KMS-11 (cell line): Measurements from ENCODE around the gene CLEC9A.

Experiments used
- H2AFZ ChIP-seq: fragments of 200-600 bp; sonication (generic); 2 replicates; pipeline ENCODE4 v1.6.1; 2016; ENCODE audit warnings: antibody characterized with exemption, mixed run types, low read depth
- H3K27ac ChIP-seq: fragments of 200-600 bp; sonication (generic); 2 replicates; pipeline ENCODE4 v1.6.1; 2016; ENCODE audit warnings: mild to moderate bottlenecking, mixed run types
- H3K27me3 ChIP-seq: fragments of 200-600 bp; sonication (generic); 2 replicates; pipeline ENCODE4 v1.6.1; 2017; ENCODE audit warnings: mild to moderate bottlenecking, low read depth, mixed run types, moderate library complexity; ENCODE audit not compliant: insufficient read depth
- H3K36me3 ChIP-seq: fragments of 200-600 bp; sonication (generic); 2 replicates; pipeline ENCODE4 v1.6.1; 2017; ENCODE audit warnings: mild to moderate bottlenecking, mixed run types; ENCODE audit not compliant: insufficient read depth
- H3K4me1 ChIP-seq: fragments of 200-600 bp; sonication (generic); 2 replicates; pipeline ENCODE4 v1.6.1; 2016; ENCODE audit warnings: mild to moderate bottlenecking, low read depth, mixed run types; ENCODE audit not compliant: poor library complexity, severe bottlenecking
- H3K4me2 ChIP-seq: fragments of 200-600 bp; sonication (generic); 2 replicates; pipeline ENCODE4 v1.7.0; 2016; ENCODE audit warnings: mild to moderate bottlenecking, mixed run types
- H3K4me3 ChIP-seq: fragments of 200-600 bp; sonication (generic); IDR thresholded peaks from 2 replicates; pipeline ENCODE4 v1.6.1; 2017; ENCODE audit warnings: low read depth, low read length, mixed read lengths; ENCODE audit not compliant: insufficient read depth
- H3K79me2 ChIP-seq: fragments of 200-600 bp; sonication (generic); 2 replicates; pipeline ENCODE4 v1.6.1; 2016; ENCODE audit warnings: low read depth, mixed run types; ENCODE audit not compliant: insufficient read depth
- H3K9ac ChIP-seq: fragments of 200-600 bp; sonication (generic); 2 replicates; pipeline ENCODE4 v1.6.1; 2016; ENCODE audit warnings: mild to moderate bottlenecking, mixed run types
- H4K20me1 ChIP-seq: fragments of 200-600 bp; sonication (generic); 2 replicates; pipeline ENCODE4 v1.6.1; 2016; ENCODE audit warnings: mild to moderate bottlenecking, mixed run types; ENCODE audit not compliant: insufficient read depth
- TF ChIP-seq, protein P1 (sequence below): fragments of 200-600 bp; sonication (generic); conservative IDR thresholded peaks from 2 replicates; pipeline ENCODE4 v1.6.1; 2017; ENCODE audit warnings: low read depth, mild to moderate bottlenecking, antibody characterized with exemption, low read length, moderate library complexity, mixed read lengths

Gene CLEC9A

DNA sequence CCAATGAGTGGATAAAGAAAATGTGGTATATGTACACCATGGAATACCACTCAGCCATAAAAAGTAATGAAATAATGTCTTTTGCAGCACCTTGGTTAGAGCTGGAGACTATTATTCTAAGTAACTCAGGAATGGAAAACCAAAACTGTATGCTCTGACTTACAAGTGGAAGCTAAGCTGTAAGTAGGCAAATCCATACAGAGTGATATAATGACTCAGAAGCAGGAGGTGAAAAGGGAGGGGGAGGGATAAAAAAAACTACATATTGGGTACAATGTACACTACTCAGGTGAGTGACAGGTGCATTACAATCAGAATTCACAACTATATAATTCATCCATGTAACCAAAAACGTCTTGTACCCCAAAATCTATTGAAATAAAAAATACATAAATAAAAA, 83.4 kb downstream of the CLEC9A start:
- H3K4me1 ChIP-seq: peaks cover 5% of the 10 kb centered on the region
- no peaks in the 10 kb centered on the region for H3K27me3 ChIP-seq
- no peak overlapping the region for H3K4me3 ChIP-seq
- H3K4me2 ChIP-seq: no peak overlapping the region
- H2AFZ ChIP-seq: no peak overlapping the region
- TF ChIP-seq, protein P1, sequence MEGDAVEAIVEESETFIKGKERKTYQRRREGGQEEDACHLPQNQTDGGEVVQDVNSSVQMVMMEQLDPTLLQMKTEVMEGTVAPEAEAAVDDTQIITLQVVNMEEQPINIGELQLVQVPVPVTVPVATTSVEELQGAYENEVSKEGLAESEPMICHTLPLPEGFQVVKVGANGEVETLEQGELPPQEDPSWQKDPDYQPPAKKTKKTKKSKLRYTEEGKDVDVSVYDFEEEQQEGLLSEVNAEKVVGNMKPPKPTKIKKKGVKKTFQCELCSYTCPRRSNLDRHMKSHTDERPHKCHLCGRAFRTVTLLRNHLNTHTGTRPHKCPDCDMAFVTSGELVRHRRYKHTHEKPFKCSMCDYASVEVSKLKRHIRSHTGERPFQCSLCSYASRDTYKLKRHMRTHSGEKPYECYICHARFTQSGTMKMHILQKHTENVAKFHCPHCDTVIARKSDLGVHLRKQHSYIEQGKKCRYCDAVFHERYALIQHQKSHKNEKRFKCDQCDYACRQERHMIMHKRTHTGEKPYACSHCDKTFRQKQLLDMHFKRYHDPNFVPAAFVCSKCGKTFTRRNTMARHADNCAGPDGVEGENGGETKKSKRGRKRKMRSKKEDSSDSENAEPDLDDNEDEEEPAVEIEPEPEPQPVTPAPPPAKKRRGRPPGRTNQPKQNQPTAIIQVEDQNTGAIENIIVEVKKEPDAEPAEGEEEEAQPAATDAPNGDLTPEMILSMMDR: no peak
- H4K20me1 ChIP-seq: no peaks in the 10 kb centered on the region
- no peak overlapping the region for H3K9ac ChIP-seq
- no peak overlapping the region for H3K27ac ChIP-seq
- no peaks in the 10 kb centered on the region for H3K79me2 ChIP-seq
- no peaks in the 10 kb centered on the region for H3K36me3 ChIP-seq

DNA sequence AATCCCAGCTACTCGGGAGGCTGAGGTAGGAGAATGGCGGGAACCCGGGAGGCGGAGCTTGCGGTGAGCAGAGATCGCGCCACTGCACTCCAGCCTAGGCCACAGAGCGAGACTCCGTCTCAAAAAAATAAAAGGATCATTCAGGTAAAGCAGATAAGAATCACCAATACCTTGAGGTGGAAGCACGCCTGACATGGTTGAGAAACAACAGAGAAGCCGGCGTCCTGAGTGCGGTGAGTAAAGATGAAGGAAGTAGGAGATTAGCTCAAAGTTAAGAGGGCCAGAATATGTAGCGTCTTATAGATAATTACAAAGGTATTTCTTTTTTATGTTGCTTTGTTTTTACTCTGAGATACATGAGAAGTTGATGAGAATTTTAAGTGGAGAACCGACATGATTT, 84.8 kb downstream of the CLEC9A start:
- no peak overlapping the region for H3K4me2 ChIP-seq
- no peak overlapping the region for H3K9ac ChIP-seq
- H4K20me1 ChIP-seq: no peaks in the 10 kb centered on the region
- TF ChIP-seq, protein P1: no peak
- no peaks in the 10 kb centered on the region for H3K27me3 ChIP-seq
- peaks cover 5% of the 10 kb centered on the region for H3K4me1 ChIP-seq
- no peaks in the 10 kb centered on the region for H3K79me2 ChIP-seq
- no peaks in the 10 kb centered on the region for H3K36me3 ChIP-seq
- H3K27ac ChIP-seq: no peak overlapping the region
- H2AFZ ChIP-seq: no peak overlapping the region
- no peak overlapping the region for H3K4me3 ChIP-seq
